Nephron (organoid): ENCODE data around the gene CHD1.

Experiments
- H3K27ac Mint-ChIP-seq, 3 experiments: 2 replicates each; pipeline ENCODE4 v1.8.0; 2020; ENCODE audit warnings: mixed read lengths in 3 of 3, mild to moderate bottlenecking in 2 of 3, moderate library complexity in 1 of 3
- H3K27me3 Mint-ChIP-seq: 2 replicates; pipeline ENCODE4 v1.8.0; 2021; ENCODE audit warnings: low read depth, mild to moderate bottlenecking, moderate library complexity, mixed read lengths
- H3K36me3 Mint-ChIP-seq: 2 replicates; pipeline ENCODE4 v1.8.0; 2020; ENCODE audit warnings: low read depth, mixed read lengths
- H3K4me1 Mint-ChIP-seq: 2 replicates; pipeline ENCODE4 v1.8.0; 2020; ENCODE audit warnings: mixed read lengths
- H3K4me3 Mint-ChIP-seq, 3 experiments: 2 replicates each; pipeline ENCODE4 v1.8.0; 2020; ENCODE audit warnings: mild to moderate bottlenecking in 3 of 3, mixed read lengths in 3 of 3, moderate library complexity in 2 of 3
- H3K9me3 Mint-ChIP-seq: 2 replicates; pipeline ENCODE4 v1.8.0; 2020; ENCODE audit warnings: mixed read lengths
- CTCF ChIP-seq, 3 experiments: fragments of 200-600 bp; sonication (generic); IDR thresholded peaks; one replicate each; pipeline ENCODE4 v1.5.0; 2021; ENCODE audit warnings: antibody characterized with exemption in 3 of 3; ENCODE audit not compliant: unreplicated experiment in 3 of 3

CHD1 gene

DNA sequence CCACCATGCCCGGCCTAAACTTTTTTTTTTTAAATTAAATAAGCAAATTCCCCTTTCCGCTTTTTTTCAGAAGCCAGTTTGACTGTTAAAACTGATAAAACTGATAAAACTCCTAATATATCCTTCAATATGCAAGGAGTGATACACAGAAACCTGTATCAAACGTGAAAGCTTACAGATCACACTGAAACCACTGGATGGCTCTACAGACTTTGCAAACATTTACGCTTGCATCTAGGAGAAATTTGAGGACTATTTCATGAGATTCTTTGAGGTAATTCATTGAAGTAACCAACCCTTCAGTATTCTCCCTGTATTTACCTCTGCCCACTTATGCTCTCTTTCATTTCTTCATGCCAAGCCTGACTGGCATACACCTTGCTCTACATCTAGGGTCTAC, 40.6 kb upstream of the CHD1 start:
- Mint-ChIP-seq H3K27ac (no peak overlapping the region), H3K4me1 (no peaks in the 10 kb centered on the region), H3K9me3 (peaks cover 13% of the 10 kb centered on the region), H3K36me3 (no peaks in the 10 kb centered on the region), H3K27me3 (no peaks in the 10 kb centered on the region), H3K4me3 (no peak overlapping the region)
- no peak for TF ChIP-seq CTCF (IDR thresholded peaks at IDR 0.05; ENCODE audit: unreplicated experiment in 3 of 3)

GRCh38 chr5:98968056-98968564, 39.3 kb upstream of the CHD1 start:
- no peak overlapping the region for H3K4me3 Mint-ChIP-seq
- H3K27me3 Mint-ChIP-seq, result no peaks in the 10 kb centered on the region
- peaks cover 13% of the 10 kb centered on the region for H3K9me3 Mint-ChIP-seq
- no peak overlapping the region for H3K27ac Mint-ChIP-seq
- H3K36me3 Mint-ChIP-seq, result no peaks in the 10 kb centered on the region
- no peaks in the 10 kb centered on the region for H3K4me1 Mint-ChIP-seq
- TF ChIP-seq CTCF (IDR thresholded peaks at IDR 0.05; ENCODE audit: unreplicated experiment in 3 of 3), result no peak

DNA sequence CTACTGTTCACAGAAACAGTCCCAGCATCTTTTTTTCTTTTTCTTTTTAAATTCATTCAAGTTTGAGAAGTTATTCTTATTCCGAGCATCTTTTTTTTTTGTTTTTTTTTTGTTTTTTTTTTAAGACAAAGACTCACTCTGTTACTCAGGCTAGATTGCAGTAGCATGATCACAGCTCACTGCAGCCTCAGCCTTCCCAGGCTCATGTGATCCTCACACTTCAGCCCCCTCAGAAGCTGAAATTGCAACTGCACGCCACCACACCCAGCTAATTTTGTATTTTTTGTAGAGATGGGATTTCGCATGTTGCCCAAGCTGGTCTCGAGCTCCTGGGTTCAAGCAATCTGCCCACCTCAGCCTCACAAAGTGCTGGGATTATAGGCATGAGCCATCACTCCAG, 36.4 kb upstream of the CHD1 start:
- Mint-ChIP-seq H3K4me1 (no peaks in the 10 kb centered on the region), H3K27ac (no peak overlapping the region), H3K9me3 (peaks cover 13% of the 10 kb centered on the region), H3K27me3 (no peaks in the 10 kb centered on the region), H3K4me3 (no peak overlapping the region), H3K36me3 (no peaks in the 10 kb centered on the region)
- TF ChIP-seq CTCF (IDR thresholded peaks at IDR 0.05; ENCODE audit: unreplicated experiment in 3 of 3), result no peak

- no peaks in the 10 kb centered on the region for H3K27me3 Mint-ChIP-seq
- H3K4me1 Mint-ChIP-seq, result no peaks in the 10 kb centered on the region
- no peaks in the 10 kb centered on the region for H3K36me3 Mint-ChIP-seq
- peaks cover 13% of the 10 kb centered on the region for H3K9me3 Mint-ChIP-seq
- no peak overlapping the region for H3K4me3 Mint-ChIP-seq
- no peak overlapping the region for H3K27ac Mint-ChIP-seq
- no peak for TF ChIP-seq CTCF (IDR thresholded peaks at IDR 0.05; ENCODE audit: unreplicated experiment in 3 of 3)
These were observed 35.8 kb upstream of the CHD1 start for GRCh38 chr5:98964621-98965020.

DNA sequence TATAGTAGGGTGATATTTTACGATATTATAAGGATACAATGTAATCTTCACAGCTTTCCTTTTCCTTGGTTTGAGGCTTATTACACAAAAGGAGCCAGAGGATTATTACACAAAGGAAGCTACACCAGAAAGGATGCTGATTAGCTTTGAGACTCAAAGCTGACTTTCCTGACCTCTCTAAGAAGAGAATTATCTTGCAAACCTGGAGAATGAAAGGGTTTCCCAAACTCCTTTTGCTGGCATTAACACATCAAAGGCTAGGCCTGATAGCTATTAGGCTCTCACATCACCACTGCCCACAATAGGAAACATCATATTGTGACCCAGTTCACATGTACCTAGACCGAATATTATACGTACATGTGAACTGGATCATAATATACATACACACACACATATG, 34.2 kb upstream of the CHD1 start:
- no peak for TF ChIP-seq CTCF (IDR thresholded peaks at IDR 0.05; ENCODE audit: unreplicated experiment in 3 of 3)
- Mint-ChIP-seq H3K36me3 (no peaks in the 10 kb centered on the region), H3K9me3 (peaks cover 10% of the 10 kb centered on the region)

DNA sequence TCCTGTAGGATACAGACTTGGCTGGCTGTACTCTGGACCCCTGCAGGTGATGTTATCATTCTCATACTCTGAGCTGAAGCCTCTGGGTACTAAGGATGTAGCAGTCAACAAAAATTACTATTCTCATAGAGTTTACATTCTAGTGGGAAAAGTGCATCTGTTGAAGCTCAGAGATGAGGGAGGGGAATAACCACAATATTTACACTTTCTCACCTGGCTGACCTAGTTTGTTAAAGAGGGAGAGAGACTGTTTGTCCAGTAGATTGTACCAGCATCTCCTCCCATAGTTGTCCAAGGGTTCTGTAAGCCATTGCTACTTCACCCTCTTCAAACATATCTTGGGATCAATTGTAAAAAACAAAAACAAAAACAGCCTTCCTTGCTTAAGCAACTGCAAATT, 33.8 kb upstream of the CHD1 start:
- peaks cover 8% of the 10 kb centered on the region for H3K9me3 Mint-ChIP-seq
- H3K4me3 Mint-ChIP-seq, result no peak overlapping the region
- no peaks in the 10 kb centered on the region for H3K36me3 Mint-ChIP-seq
- no peaks in the 10 kb centered on the region for H3K27me3 Mint-ChIP-seq
- no peak for TF ChIP-seq CTCF (IDR thresholded peaks at IDR 0.05; ENCODE audit: unreplicated experiment in 3 of 3)
- H3K4me1 Mint-ChIP-seq, result no peaks in the 10 kb centered on the region
- no peak overlapping the region for H3K27ac Mint-ChIP-seq

More for the DNA sequence above, 34.2 kb upstream of the CHD1 start:
- Mint-ChIP-seq H3K4me3 (no peak overlapping the region), H3K27ac (no peak overlapping the region), H3K4me1 (no peaks in the 10 kb centered on the region), H3K27me3 (no peaks in the 10 kb centered on the region)
